ENCODE measurements around the gene CSMD2.

Gene CSMD2

DNA sequence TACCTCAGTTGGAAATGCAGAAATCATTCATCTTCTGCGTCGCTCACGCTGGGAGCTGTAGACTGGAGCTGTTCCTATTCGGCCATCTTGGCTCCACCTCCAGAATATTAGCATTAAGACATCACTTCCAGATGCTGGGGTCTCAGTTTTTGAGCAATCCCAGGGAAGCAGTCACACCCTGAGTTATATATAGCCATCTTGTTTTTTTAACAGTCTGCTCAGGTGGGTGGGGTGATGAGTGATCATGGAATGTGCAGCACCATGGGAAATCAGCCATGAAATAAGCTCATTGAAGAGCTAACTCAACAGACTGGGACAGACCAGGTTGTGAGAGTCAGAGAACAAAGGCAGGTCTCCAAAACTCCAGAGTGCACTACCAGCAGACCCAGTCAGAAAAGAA is 328.1 kb downstream of the CSMD2 start:
- H3K27ac ChIP-seq, result no peak overlapping the region
- TF ChIP-seq, protein P1, sequence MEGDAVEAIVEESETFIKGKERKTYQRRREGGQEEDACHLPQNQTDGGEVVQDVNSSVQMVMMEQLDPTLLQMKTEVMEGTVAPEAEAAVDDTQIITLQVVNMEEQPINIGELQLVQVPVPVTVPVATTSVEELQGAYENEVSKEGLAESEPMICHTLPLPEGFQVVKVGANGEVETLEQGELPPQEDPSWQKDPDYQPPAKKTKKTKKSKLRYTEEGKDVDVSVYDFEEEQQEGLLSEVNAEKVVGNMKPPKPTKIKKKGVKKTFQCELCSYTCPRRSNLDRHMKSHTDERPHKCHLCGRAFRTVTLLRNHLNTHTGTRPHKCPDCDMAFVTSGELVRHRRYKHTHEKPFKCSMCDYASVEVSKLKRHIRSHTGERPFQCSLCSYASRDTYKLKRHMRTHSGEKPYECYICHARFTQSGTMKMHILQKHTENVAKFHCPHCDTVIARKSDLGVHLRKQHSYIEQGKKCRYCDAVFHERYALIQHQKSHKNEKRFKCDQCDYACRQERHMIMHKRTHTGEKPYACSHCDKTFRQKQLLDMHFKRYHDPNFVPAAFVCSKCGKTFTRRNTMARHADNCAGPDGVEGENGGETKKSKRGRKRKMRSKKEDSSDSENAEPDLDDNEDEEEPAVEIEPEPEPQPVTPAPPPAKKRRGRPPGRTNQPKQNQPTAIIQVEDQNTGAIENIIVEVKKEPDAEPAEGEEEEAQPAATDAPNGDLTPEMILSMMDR (IDR thresholded peaks at IDR 0.05), result no peak
- H3K4me3 ChIP-seq, result no peak overlapping the region
- DNase-seq (ENCODE audit: low spot score), result no peak

DNA sequence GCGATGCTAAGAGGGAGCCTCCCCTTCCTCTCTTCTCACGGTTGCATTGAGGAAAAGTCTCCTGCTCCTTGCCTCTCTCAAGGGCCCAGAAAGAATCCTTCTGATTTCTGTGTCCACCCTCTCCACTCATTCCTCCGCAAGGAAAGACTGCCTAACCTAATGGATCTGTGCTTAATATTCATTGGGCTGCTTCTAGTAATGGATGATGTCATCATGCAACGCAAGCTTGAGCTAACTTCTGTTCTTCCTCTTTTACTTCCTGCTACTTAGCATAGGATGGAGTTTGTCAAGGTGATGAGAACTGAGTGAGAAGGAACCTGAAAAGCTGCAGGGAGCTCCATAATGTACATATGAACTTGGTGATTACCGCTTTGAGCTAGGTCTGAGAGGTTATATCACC is 336.4 kb downstream of the CSMD2 start:
- no peak overlapping the region for H3K4me3 ChIP-seq
- TF ChIP-seq, protein P1 (IDR thresholded peaks at IDR 0.05), result no peak

DNA sequence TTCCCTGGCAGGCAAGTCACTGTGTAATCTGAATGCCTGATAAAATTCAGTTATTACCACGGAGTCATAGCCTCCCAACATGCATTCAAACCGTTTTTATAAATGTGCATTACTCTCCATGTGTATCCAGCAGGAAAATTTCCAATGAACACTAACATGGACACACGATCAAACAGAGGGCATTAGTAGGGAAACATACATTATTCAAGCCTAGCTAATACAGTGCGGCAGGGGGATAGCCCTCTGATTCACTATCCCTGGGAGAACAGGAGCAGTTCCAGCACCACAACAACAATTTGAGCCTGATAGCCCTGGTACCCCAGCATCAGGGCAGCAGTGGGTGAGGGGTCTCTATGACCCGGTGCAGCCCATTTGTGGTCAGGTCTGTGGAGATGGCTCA is 337.0 kb downstream of the CSMD2 start:
- TF ChIP-seq, protein P1 (IDR thresholded peaks at IDR 0.05), result no peak
- Histone ChIP-seq H3K4me3 (no peak overlapping the region), H3K27ac (no peak overlapping the region)
- no peak for DNase-seq (ENCODE audit: low spot score)

More for the DNA sequence above, 336.4 kb downstream of the CSMD2 start:
- H3K27ac ChIP-seq, result no peak overlapping the region
- DNase-seq (ENCODE audit: low spot score), result no peak

DNA sequence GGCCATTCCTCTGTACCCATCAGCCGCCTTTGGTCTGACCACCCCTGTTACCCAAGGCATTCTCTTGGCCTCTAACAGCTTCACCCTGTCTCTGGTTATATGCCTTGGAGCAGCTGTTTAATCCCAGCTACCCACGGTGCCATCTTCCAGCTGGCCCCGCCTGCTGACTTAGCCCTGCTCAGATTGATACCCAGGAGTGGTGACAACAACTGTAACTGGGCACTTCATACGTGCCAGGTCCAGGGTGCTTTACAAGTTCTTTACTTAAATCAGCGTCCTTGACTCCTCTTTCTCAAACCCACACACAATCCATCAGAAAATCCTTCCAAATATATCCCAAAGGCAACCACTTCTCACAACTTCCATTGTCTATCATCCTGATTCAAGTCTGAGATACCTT is 338.3 kb downstream of the CSMD2 start:
- TF ChIP-seq, protein P1 (IDR thresholded peaks at IDR 0.05), result no peak
- no peak for DNase-seq (ENCODE audit: low spot score)
- Histone ChIP-seq H3K27ac (no peak overlapping the region), H3K4me3 (no peak overlapping the region)

DNA sequence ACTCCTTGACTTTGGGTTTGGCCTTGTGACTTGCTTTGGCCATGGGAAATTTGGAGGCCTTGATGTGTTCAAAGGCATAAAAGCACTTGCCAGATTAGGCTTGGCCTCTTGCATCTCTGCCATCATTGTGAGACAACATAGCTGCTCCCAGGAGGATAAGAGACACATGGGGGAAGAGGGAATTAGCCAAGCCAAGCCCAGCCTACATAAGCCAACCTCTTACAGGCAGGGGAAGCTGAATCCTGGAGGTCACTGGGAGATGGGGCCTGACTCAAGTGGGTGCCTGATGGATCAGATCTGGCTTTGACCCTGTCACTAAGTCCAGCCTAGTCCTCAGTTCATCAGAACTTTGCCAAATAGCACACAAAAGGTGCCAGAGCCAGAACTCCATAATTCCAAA is 338.7 kb downstream of the CSMD2 start:
- Histone ChIP-seq H3K4me3 (no peak overlapping the region), H3K27ac (no peak overlapping the region)
- TF ChIP-seq, protein P1 (IDR thresholded peaks at IDR 0.05), result no peak
- DNase-seq (ENCODE audit: low spot score), result no peak

DNA sequence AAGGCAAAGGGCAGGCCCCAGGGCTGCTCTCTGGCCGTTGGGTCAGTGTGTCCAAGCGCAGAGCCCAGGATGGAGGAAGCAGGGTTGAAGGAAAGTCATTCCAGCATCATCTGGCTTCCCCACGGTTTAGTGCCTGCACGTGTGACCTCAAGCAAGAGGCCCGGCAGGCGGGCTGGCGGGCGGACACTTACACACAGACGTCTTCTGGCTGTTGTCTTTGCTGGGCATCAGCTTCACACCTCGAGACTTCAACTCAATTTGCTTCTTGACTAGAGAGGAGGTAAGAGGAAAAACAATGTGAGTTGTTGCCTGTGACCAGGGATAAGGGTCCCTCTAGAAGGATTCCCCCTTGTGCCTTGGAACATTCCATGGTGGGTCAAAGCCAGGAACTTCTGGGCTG is 339.5 kb downstream of the CSMD2 start:
- no peak overlapping the region for H3K27ac ChIP-seq
- TF ChIP-seq, protein P1 (IDR thresholded peaks at IDR 0.05), result no peak
- no peak for DNase-seq (ENCODE audit: low spot score)
- no peak overlapping the region for H3K4me3 ChIP-seq

DNA sequence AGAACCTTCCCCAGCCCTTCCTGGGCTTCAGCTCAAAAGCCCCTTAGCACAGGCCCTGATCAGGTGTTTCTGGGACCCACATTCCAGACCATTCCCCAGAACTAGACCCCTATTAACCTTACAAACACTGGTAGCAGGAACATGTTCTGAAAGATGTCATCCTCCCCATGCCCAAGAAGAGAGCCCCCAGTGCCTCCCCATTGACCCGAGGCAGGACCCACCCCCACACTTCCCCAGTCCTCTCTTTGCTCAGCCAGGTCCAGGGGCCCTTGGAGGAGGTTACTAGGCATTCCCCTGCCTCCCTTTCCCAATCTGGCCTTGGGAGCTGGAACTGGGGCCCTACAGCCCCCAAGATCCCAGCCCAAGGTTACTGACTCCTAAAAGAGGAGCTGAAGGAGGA is 340.1 kb downstream of the CSMD2 start:
- H3K27ac ChIP-seq, result no peak overlapping the region
- TF ChIP-seq, protein P1 (IDR thresholded peaks at IDR 0.05), result no peak
- DNase-seq (ENCODE audit: low spot score), result no peak
- H3K4me3 ChIP-seq, result no peak overlapping the region

Measured in coronary artery (tissue), 2 donors.